ENCODE results near the gene C19orf18.

The C19orf18 gene

GRCh38 chr19:58009666-58010301, 35.5 kb upstream of the C19orf18 start:
- DNase-seq (ENCODE audit: low read depth), result peak; percentile 89
- TF ChIP-seq CTCF (IDR thresholded peaks at IDR 0.05; ENCODE audit: insufficient read depth, low read depth, low read length, missing control alignments), result no peak
- H3K4me3 ChIP-seq (ENCODE audit: low read length), result peak overlapping the region; percentile 67

- no peak for DNase-seq (ENCODE audit: low read depth)
- no peak for TF ChIP-seq CTCF (IDR thresholded peaks at IDR 0.05; ENCODE audit: insufficient read depth, low read depth, low read length, missing control alignments)
- H3K4me3 ChIP-seq (ENCODE audit: low read length), result peak overlapping the region; percentile 67
These were observed 34.9 kb upstream of the C19orf18 start for GRCh38 chr19:58009301-58009665.

- peak; percentile 78 for DNase-seq (ENCODE audit: low read depth)
- peak overlapping the region; percentile 67 for H3K4me3 ChIP-seq (ENCODE audit: low read length)
These were observed 34.5 kb upstream of the C19orf18 start for GRCh38 chr19:58008877-58009276.

GRCh38 chr19:58007285-58007684, 33.0 kb upstream of the C19orf18 start:
- no peak for DNase-seq (ENCODE audit: low read depth)
- no peak for TF ChIP-seq CTCF (IDR thresholded peaks at IDR 0.05; ENCODE audit: insufficient read depth, low read depth, low read length, missing control alignments)
- no peak overlapping the region for H3K4me3 ChIP-seq (ENCODE audit: low read length)

- peak overlapping the region; percentile 93 for H3K4me3 ChIP-seq (ENCODE audit: low read length)
- no peak for TF ChIP-seq CTCF (IDR thresholded peaks at IDR 0.05; ENCODE audit: insufficient read depth, low read depth, low read length, missing control alignments)
- peak; percentile 14 for DNase-seq (ENCODE audit: low read depth)
These were observed 29.0 kb upstream of the C19orf18 start for GRCh38 chr19:58003174-58003828.

GRCh38 chr19:58002384-58003173, 28.2 kb upstream of the C19orf18 start, which contains the start of gene ZNF606:
Gene ZNF606, minus strand, starts transcription at chr19:58002820. Its CDS starts 1,501 bp downstream, at chr19:58001319.
- H3K4me3 ChIP-seq (ENCODE audit: low read length), result peak within 1 kb of the TSS; percentile 93
- peak; percentile 92 for DNase-seq (ENCODE audit: low read depth)
- no peak for TF ChIP-seq CTCF (IDR thresholded peaks at IDR 0.05; ENCODE audit: insufficient read depth, low read depth, low read length, missing control alignments)

- peak; percentile 29 for DNase-seq (ENCODE audit: low read depth)
- TF ChIP-seq CTCF (IDR thresholded peaks at IDR 0.05; ENCODE audit: insufficient read depth, low read depth, low read length, missing control alignments), result no peak
- peak overlapping the region; percentile 93 for H3K4me3 ChIP-seq (ENCODE audit: low read length)
These were observed 27.6 kb upstream of the C19orf18 start for GRCh38 chr19:58001895-58002369.
